Upper lobe of left lung (tissue), 4 donors: ENCODE results near the gene SHROOM2.
"Not testable (repeated sequence)": the region's sequence is repeated elsewhere in the genome, so short reads cannot be mapped to it uniquely, and the experiment has no call there.

Experiments
- CTCF ChIP-seq, 6 experiments: fragments of 450-650 bp in 4 of 6; fragments of 200-600 bp in 2 of 6; sonication (generic) in 2 of 6; IDR thresholded peaks; one replicate each; pipeline ENCODE4 v1.5.1; 2016 to 2019; ENCODE audit warnings: antibody characterized with exemption in 6 of 6
- POLR2AphosphoS5 ChIP-seq, 2 donors: sonication (generic); formaldehyde crosslinking; IDR thresholded peaks; one replicate each; pipeline ENCODE4 v1.5.1; 2017; ENCODE audit warnings: antibody characterized with exemption in 2 of 2

DNA sequence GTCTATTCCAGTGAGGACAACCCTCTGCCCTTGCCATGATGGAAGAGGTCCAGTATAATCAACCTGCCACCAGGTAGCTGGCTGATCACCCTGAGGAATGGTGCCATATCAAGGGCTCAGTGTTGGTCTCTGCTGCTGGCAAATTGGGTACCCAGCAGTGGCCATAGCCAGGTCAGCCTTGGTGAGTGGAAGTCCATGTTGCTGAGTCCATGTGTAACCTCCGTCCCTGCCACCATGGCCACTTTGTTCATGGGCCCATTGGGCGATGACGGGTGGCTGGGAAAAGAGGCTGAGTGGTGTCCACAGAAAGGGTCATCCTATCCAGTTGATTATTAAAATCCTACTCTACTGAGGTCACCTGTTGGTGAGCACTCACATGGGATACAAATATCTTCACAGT lies 24.9 kb downstream of the SHROOM2 start:
- not testable (repeated sequence) for TF ChIP-seq POLR2AphosphoS5, CTCF (IDR thresholded peaks at IDR 0.05)
